A673 (cell line): Measurements from ENCODE around the gene SERTM1.

Experiments used
- CTCF ChIP-seq: fragments of 300-800, 200-600 bp; sonication (generic); conservative IDR thresholded peaks from 2 replicates; pipeline ENCODE4 v1.5.1; 2017; ENCODE audit warnings: low read depth, mild to moderate bottlenecking, antibody characterized with exemption, low read length, moderate library complexity, mixed read lengths
- EZH2 ChIP-seq: fragments of 200-600 bp; sonication (generic); IDR thresholded peaks from 2 replicates; pipeline ENCODE4 v1.6.1; 2017; ENCODE audit warnings: borderline replicate concordance, low read depth, mild to moderate bottlenecking, mixed read lengths, antibody characterized with exemption, low read length; ENCODE audit not compliant: poor library complexity, severe bottlenecking

DNA sequence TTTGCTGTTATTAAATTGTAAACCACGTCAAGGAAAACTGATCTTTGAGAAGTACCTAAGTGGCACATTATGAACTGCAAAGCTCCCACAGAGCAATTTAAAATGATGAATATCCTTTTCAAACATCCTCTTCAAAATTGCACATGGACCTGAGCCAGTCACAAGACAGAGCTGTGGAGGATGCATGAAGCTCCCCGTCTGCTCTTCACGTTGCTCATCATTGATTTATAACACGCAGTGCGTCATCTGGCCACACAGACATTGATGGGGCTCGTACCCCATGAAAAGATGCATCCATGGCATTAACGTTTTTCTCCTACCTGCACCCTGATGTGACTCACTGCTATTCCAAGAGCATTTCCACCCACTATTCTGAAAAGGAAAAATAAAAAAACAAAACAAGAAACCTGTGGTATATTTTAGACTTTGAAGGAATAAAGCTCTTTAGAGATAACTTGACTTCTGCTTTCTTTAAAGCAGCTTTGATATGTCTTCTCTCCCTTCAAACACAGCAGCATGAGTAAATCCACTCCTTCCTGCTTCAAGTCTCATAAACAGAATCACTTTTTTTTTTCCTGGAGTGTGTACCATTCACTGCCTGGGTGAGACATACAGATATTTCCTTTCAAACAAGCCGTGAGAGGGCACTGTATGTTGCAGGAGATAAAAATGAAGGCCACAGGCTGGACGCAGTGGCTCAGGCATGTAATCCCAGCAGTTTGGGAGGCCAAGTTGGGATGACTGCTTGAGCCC, 7.2 kb upstream of the SERTM1 start:
- TF ChIP-seq CTCF (no peak), EZH2 (no peak)
